H1 (cell line): Measurements from ENCODE around the gene GANC. TPM values are rescaled to one million over a fixed set of nuclear protein-coding genes. Genes with fewer than 3 reads are reported as not detected.

Source experiments
- CTCF ChIA-PET: fragments of 300-600 bp; sonication (Branson Sonifier 250); formaldehyde crosslinking; loops from one replicate; lab custom pipeline; 2021; ENCODE audit not compliant: partially characterized antibody; lab: Charles Lee
- POLR2A ChIA-PET: fragments of 300-600 bp; sonication (Branson Sonifier 250); formaldehyde crosslinking; loops from one replicate; lab custom pipeline; 2021; ENCODE audit warnings: inconsistent platforms; ENCODE audit not compliant: partially characterized antibody; lab: Charles Lee
- DNase-seq, 2 experiments: peaks; one replicate each; pipeline versions ENCODE4 v3.0.0 to v3.0.0-alpha.2; 2010 to 2022; ENCODE audit warnings: low spot score in 2 of 2, low read depth in 1 of 2, mixed read lengths in 1 of 2
- FAIRE-seq: peaks from 2 replicates; lab custom pipeline; 2011; peaks lifted over from hg19 to GRCh38; lab: Jason Lieb, UNC
- H2AFZ ChIP-seq: 2 replicates; pipeline ENCODE4 v1.8.1; 2012; ENCODE audit warnings: low read length, inconsistent platforms
- H2AK5ac ChIP-seq: 2 replicates; pipeline ENCODE4 v1.6.1; 2013; ENCODE audit warnings: low read depth, low read length
- H2BK120ac ChIP-seq: replicated peaks from 2 replicates; pipeline ENCODE3; 2013; ENCODE audit warnings: low read depth, low read length, inconsistent platforms
- H2BK12ac ChIP-seq: 2 replicates; pipeline ENCODE4 v1.6.1; 2013; ENCODE audit warnings: low read depth, low read length
- H2BK15ac ChIP-seq: 2 replicates; pipeline ENCODE4 v1.6.1; 2013; ENCODE audit warnings: low read length
- H2BK20ac ChIP-seq: 2 replicates; pipeline ENCODE4 v1.6.1; 2013; ENCODE audit warnings: low read length
- H2BK5ac ChIP-seq: 2 replicates; pipeline ENCODE4 v1.6.1; 2013; ENCODE audit warnings: low read depth, low read length
- H3K14ac ChIP-seq: 2 replicates; pipeline ENCODE4 v1.6.1; 2013; ENCODE audit warnings: inconsistent platforms; ENCODE audit not compliant: insufficient read length
- H3K18ac ChIP-seq: 2 replicates; pipeline ENCODE4 v1.6.1; 2013; ENCODE audit warnings: low read length; ENCODE audit errors: extremely low read depth
- H3K23ac ChIP-seq: 2 replicates; pipeline ENCODE4 v1.6.1; 2013; ENCODE audit warnings: inconsistent platforms; ENCODE audit not compliant: insufficient read length
- H3K23me2 ChIP-seq: 2 replicates; pipeline ENCODE4 v1.6.1; 2013; ENCODE audit warnings: low read depth, low read length
- H3K27ac ChIP-seq: 2 replicates; pipeline ENCODE4 v1.6.1; 2011; ENCODE audit warnings: low read depth, low read length, inconsistent platforms
- H3K27me3 ChIP-seq, 4 experiments: replicated peaks in 1 of 4; 1 replicate in 1 of 4; 2 replicates in 3 of 4; pipeline versions ENCODE4 v1.6.1 to v1.8.1; 2011 to 2013; ENCODE audit warnings: low read length in 3 of 4, mild to moderate bottlenecking in 3 of 4, inconsistent platforms in 2 of 4, mixed read lengths in 2 of 4, moderate library complexity in 1 of 4; ENCODE audit not compliant: control insufficient read depth in 3 of 4, insufficient read depth in 3 of 4; ENCODE audit errors: extremely low read depth in 1 of 4
- H3K36me3 ChIP-seq, 4 experiments: 2 replicates each; pipeline versions ENCODE4 v1.6.1 to v1.8.1; 2011 to 2013; ENCODE audit warnings: mild to moderate bottlenecking in 4 of 4, low read length in 3 of 4, moderate library complexity in 2 of 4, control low read depth in 1 of 4, inconsistent platforms in 1 of 4; ENCODE audit not compliant: insufficient read depth in 4 of 4, control insufficient read depth in 2 of 4
- H3K4ac ChIP-seq: replicated peaks from 2 replicates; pipeline ENCODE3; 2013; ENCODE audit warnings: low read length, low read depth, mixed read lengths, inconsistent platforms; ENCODE audit not compliant: insufficient read length
- H3K4me1 ChIP-seq, 4 experiments: replicated peaks in 1 of 4; 1 replicate in 1 of 4; 2 replicates in 3 of 4; pipeline versions ENCODE4 v1.6.1 to v1.8.1; 2011 to 2013; ENCODE audit warnings: low read length in 3 of 4, inconsistent platforms in 2 of 4, mixed read lengths in 1 of 4; ENCODE audit not compliant: insufficient read depth in 4 of 4, control insufficient read depth in 3 of 4
- H3K4me2 ChIP-seq, 2 experiments: 2 replicates each; pipeline versions ENCODE4 v1.6.1 to v1.8.1; 2011 to 2013; ENCODE audit warnings: low read depth in 2 of 2, low read length in 2 of 2, control low read depth in 1 of 2, inconsistent platforms in 1 of 2, mild to moderate bottlenecking in 1 of 2; ENCODE audit not compliant: insufficient read depth in 1 of 2
- H3K4me3 ChIP-seq, 4 experiments: fragments of 200-600, 300-600 bp in 1 of 4; sonication (generic), shearing (Covaris generic), sonication (Bioruptor Twin) in 1 of 4; 2 replicates each; pipeline versions ENCODE4 v1.5.1 to v1.8.1; 2011 to 2016; ENCODE audit warnings: low read length in 4 of 4, low read depth in 3 of 4, control low read depth in 2 of 4, inconsistent platforms in 2 of 4, mild to moderate bottlenecking in 2 of 4, mixed read lengths in 1 of 4, moderate library complexity in 1 of 4; ENCODE audit not compliant: insufficient read depth in 2 of 4; ENCODE audit errors: extremely low read depth in 1 of 4
- H3K56ac ChIP-seq: replicated peaks from 2 replicates; pipeline ENCODE3; 2013; ENCODE audit warnings: low read depth, mild to moderate bottlenecking, mixed read lengths, low read length, inconsistent platforms; ENCODE audit not compliant: insufficient read length
- H3K79me1 ChIP-seq: 2 replicates; pipeline ENCODE4 v1.6.1; 2013; ENCODE audit warnings: low read depth, low read length, control low read depth
- H3K79me2 ChIP-seq, 2 experiments: 2 replicates each; pipeline versions ENCODE4 v1.6.1 to v1.8.1; 2012 to 2013; ENCODE audit warnings: low read length in 2 of 2, mild to moderate bottlenecking in 2 of 2, inconsistent platforms in 1 of 2; ENCODE audit not compliant: insufficient read depth in 2 of 2, control insufficient read depth in 1 of 2
- H3K9ac ChIP-seq, 4 experiments: replicated peaks in 1 of 4; 1 replicate in 1 of 4; 2 replicates in 3 of 4; pipeline versions ENCODE4 v1.6.1 to v1.8.1; 2011 to 2013; ENCODE audit warnings: low read depth in 3 of 4, low read length in 3 of 4, control low read depth in 2 of 4, mild to moderate bottlenecking in 2 of 4, moderate library complexity in 2 of 4, inconsistent platforms in 1 of 4; ENCODE audit errors: extremely low read depth in 1 of 4
- H3K9me3 ChIP-seq, 2 experiments: 2 replicates each; pipeline versions ENCODE4 v1.6.1 to v1.8.1; 2012 to 2013; ENCODE audit warnings: mild to moderate bottlenecking in 2 of 2, moderate library complexity in 2 of 2, control low read depth in 1 of 2, inconsistent platforms in 1 of 2, low read depth in 1 of 2, low read length in 1 of 2, mixed read lengths in 1 of 2; ENCODE audit not compliant: insufficient read depth in 2 of 2
- H4K20me1 ChIP-seq, 2 experiments: replicated peaks in 1 of 2; 2 replicates each; pipeline versions ENCODE3 to v1.8.1; 2011 to 2013; ENCODE audit warnings: inconsistent platforms in 2 of 2, low read length in 2 of 2, mild to moderate bottlenecking in 1 of 2; ENCODE audit not compliant: insufficient read depth in 2 of 2, control insufficient read depth in 1 of 2
- H4K5ac ChIP-seq: 2 replicates; pipeline ENCODE4 v1.6.1; 2013; ENCODE audit warnings: low read length, low read depth, mixed read lengths, inconsistent platforms; ENCODE audit not compliant: insufficient read length
- H4K8ac ChIP-seq: 2 replicates; pipeline ENCODE4 v1.8.0; 2013; ENCODE audit warnings: mild to moderate bottlenecking, moderate library complexity, low read length, inconsistent platforms; ENCODE audit not compliant: insufficient read depth; ENCODE audit errors: extremely low read depth
- H4K91ac ChIP-seq: replicated peaks from 2 replicates; pipeline ENCODE3; 2013; ENCODE audit warnings: low read length, mixed read lengths, inconsistent platforms; ENCODE audit not compliant: insufficient read length
- EP300 ChIP-seq, 2 experiments: IDR thresholded peaks; 1 replicate in 1 of 2; 2 replicates in 1 of 2; pipeline ENCODE4 v1.6.1; 2011 to 2012; ENCODE audit warnings: low read depth in 2 of 2, low read length in 2 of 2, mild to moderate bottlenecking in 2 of 2, borderline replicate concordance in 1 of 2, inconsistent platforms in 1 of 2, moderate library complexity in 1 of 2
- HDAC2 ChIP-seq, 2 experiments: fragments of 300-600 bp in 1 of 2; sonication (generic) in 1 of 2; IDR thresholded peaks; 2 replicates each; pipeline ENCODE4 v1.6.1; 2011 to 2012; ENCODE audit warnings: low read depth in 2 of 2, low read length in 2 of 2, mild to moderate bottlenecking in 2 of 2, moderate library complexity in 2 of 2, borderline replicate concordance in 1 of 2, inconsistent platforms in 1 of 2
- JUN ChIP-seq: IDR thresholded peaks from 2 replicates; pipeline ENCODE4 v1.6.1; 2011; ENCODE audit warnings: low read depth, mild to moderate bottlenecking, improper control_type of control experiment, low read length
- MAFK ChIP-seq: IDR thresholded peaks from 2 replicates; pipeline ENCODE4 v1.6.1; 2012; ENCODE audit warnings: low read depth, mild to moderate bottlenecking, improper control_type of control experiment, low read length
- NRF1 ChIP-seq: IDR thresholded peaks from 2 replicates; pipeline ENCODE4 v1.6.1; 2011; ENCODE audit warnings: mild to moderate bottlenecking, low read depth, low read length, improper control_type of control experiment
- POU5F1 ChIP-seq: IDR thresholded peaks from 2 replicates; pipeline ENCODE4 v1.6.1; 2011; ENCODE audit warnings: low read depth, mild to moderate bottlenecking, low read length, moderate library complexity
- SAP30 ChIP-seq: fragments of 300-600 bp; sonication (generic); IDR thresholded peaks from 2 replicates; pipeline ENCODE4 v1.7.1; 2012; ENCODE audit warnings: low read length, moderate library complexity, mild to moderate bottlenecking, inconsistent platforms; ENCODE audit not compliant: insufficient read depth, insufficient replicate concordance
- SIN3A ChIP-seq, 2 experiments: IDR thresholded peaks in 1 of 2; conservative IDR thresholded peaks in 1 of 2; 2 replicates each; pipeline ENCODE4 v1.6.1; 2011 to 2012; ENCODE audit warnings: low read length in 2 of 2, improper control_type of control experiment in 1 of 2, low read depth in 1 of 2, mild to moderate bottlenecking in 1 of 2
- TAF1 ChIP-seq: IDR thresholded peaks from 2 replicates; pipeline ENCODE4 v1.6.1; 2011; ENCODE audit warnings: mild to moderate bottlenecking, low read depth, low read length
- TCF12 ChIP-seq: IDR thresholded peaks from 2 replicates; pipeline ENCODE4 v1.6.1; 2011; ENCODE audit warnings: low read depth, mild to moderate bottlenecking, low read length
- ZNF274 ChIP-seq: IDR thresholded peaks from 2 replicates; pipeline ENCODE4 v1.7.0; 2012; ENCODE audit warnings: low read length, borderline replicate concordance; ENCODE audit errors: extremely low read depth
- WGBS, 2 experiments: shearing (Covaris generic) in 1 of 2; methylation state at CpG; one replicate each; pipeline versions ENCODE4 v1.1.6 to v1.1.7; 2013 to 2015; ENCODE audit warnings: low lambda C conversion rate in 2 of 2, mixed read lengths in 2 of 2, inconsistent platforms in 1 of 2, low coverage in 1 of 2, missing lambda C conversion rate in 1 of 2; ENCODE audit not compliant: insufficient replicate concordance in 2 of 2, insufficient coverage in 1 of 2, insufficient read length in 1 of 2; ENCODE audit errors: extremely low coverage in 1 of 2, missing lambda C conversion rate in 1 of 2; 5-methylcytosine and 5-hydroxymethylcytosine counted together
- polyA plus RNA-seq, 7 experiments: library from polyadenylated mRNA; depleted of rRNA in 3 of 7; stranded (reverse) in 5 of 7; unstranded in 2 of 7; fragments of >200 nt in 5 of 7; fragments of 200-250 nt in 2 of 7; gene quantifications; 1 replicate in 5 of 7; 2 replicates in 1 of 7; 4 replicates in 1 of 7; pipeline versions ENCODE4 v1.2.1 to v1.2.3, GENCODE V29; 2011 to 2013; ENCODE audit warnings: missing spikeins in 2 of 7, mixed read lengths in 2 of 7
- total RNA-seq: library from RNA; stranded (reverse); fragmentation: NEBNext Ultra II Directional; extraction: Animal tissue kit (Norgen Biotek cat#: 25700); gene quantifications from 2 replicates; pipeline ENCODE4 v1.2.1, GENCODE V29; 2021
- TF ChIP-seq, protein P1 (sequence below): IDR thresholded peaks from 2 replicates; pipeline ENCODE4 v1.6.1; 2012; ENCODE audit warnings: inconsistent platforms

GANC gene
- total and polyA plus RNA-seq, 2 of the 8 experiments (the other 6 are each of a cell fraction or from before 2014, with no cell fraction given), result 6.8 to 14.4 TPM

DNA sequence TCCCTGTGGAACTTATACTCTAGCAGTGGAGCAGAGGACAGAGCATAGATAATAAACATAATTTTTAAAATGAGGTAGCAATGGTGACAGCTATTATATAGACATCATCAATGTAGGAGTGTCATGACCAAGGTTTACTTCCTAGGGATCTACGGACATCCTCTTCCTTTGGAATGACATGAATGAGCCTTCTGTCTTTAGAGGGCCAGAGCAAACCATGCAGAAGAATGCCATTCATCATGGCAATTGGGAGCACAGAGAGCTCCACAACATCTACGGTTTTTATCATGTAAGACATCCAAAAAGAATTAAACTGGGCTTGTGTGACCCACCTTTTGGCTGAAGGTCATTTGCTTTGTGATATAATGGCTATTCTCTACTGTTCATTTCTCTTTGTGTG lies 56.2 kb downstream of the GANC start:
- no peak for TF ChIP-seq MAFK
- TF ChIP-seq TAF1, result no peak
- TF ChIP-seq EP300 (IDR thresholded peaks at IDR 0.05; ENCODE audit: borderline replicate concordance in 1 of 2, low read depth in 2 of 2, low read length in 2 of 2), result no peak
- no peak for TF ChIP-seq HDAC2 (IDR thresholded peaks at IDR 0.05; ENCODE audit: borderline replicate concordance in 1 of 2, low read depth in 2 of 2, low read length in 2 of 2)
- no peak for TF ChIP-seq SIN3A (conservative IDR thresholded peaks at IDR 0.05 in 1 of 2, IDR thresholded peaks at IDR 0.05 in 1 of 2; ENCODE audit: low read depth in 1 of 2, low read length in 2 of 2)
- no peak for TF ChIP-seq ZNF274
- TF ChIP-seq, protein P1, sequence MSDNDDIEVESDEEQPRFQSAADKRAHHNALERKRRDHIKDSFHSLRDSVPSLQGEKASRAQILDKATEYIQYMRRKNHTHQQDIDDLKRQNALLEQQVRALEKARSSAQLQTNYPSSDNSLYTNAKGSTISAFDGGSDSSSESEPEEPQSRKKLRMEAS, result no peak
- no peak for TF ChIP-seq TCF12
- TF ChIP-seq NRF1, result no peak
- TF ChIP-seq SAP30, result no peak
- no peak for TF ChIP-seq JUN
- TF ChIP-seq POU5F1, result no peak
- Histone ChIP-seq H4K5ac (no peak overlapping the region), H3K4me1 (no peaks in the 10 kb centered on the region), H3K56ac (no peak overlapping the region), H4K8ac (no peak overlapping the region), H3K9me3 (no peaks in the 10 kb centered on the region), H4K91ac (no peak overlapping the region), H3K18ac (no peak overlapping the region), H3K4me3 (no peak overlapping the region), H2BK15ac (no peak overlapping the region), H3K23me2 (no peaks in the 10 kb centered on the region), H3K9ac (no peak overlapping the region), H3K14ac (no peak overlapping the region), H3K4me2 (no peak overlapping the region), H4K20me1 (no peaks in the 10 kb centered on the region), H3K79me2 (no peaks in the 10 kb centered on the region), H3K4ac (no peak overlapping the region), H2BK12ac (no peak overlapping the region), H2BK120ac (no peak overlapping the region), H3K79me1 (no peaks in the 10 kb centered on the region), H3K23ac (no peak overlapping the region), H3K36me3 (peaks cover 0 to 3% (median 0%) of the 10 kb centered on the region in 4 experiments; a peak in 1 of 8 replicates), H3K27ac (no peak overlapping the region), H3K27me3 (no peaks in the 10 kb centered on the region), H2BK5ac (no peak overlapping the region), H2BK20ac (no peak overlapping the region), H2AFZ (no peak overlapping the region), H2AK5ac (no peak overlapping the region)
- DNase-seq, result no peak
- FAIRE-seq, result no peak
- ChIA-PET CTCF (no interaction called here), POLR2A (no interaction called here)
- WGBS, 2 experiments, result 85% methylated on average over 2 of the region's 2 CpGs; no CpG with 5 or more reads in 1 of the 2 experiments
